H4 (cell line): ENCODE data around the gene COG4. TPM values are rescaled to one million over a fixed set of nuclear protein-coding genes. Genes with fewer than 3 reads are reported as not detected.
"Not testable (repeated sequence)": the region's sequence is repeated elsewhere in the genome, so short reads cannot be mapped to it uniquely, and the experiment has no call there.

ENCODE experiments used
- DNase-seq: peaks from one replicate; pipeline ENCODE4 v3.0.0-alpha.2; 2015; ENCODE audit warnings: low spot score
- total RNA-seq: library from RNA; depleted of rRNA; stranded (reverse); fragments of >200 nt; shearing (Covaris generic); gene quantifications from 2 replicates; pipeline ENCODE4 v1.2.3, GENCODE V29; 2014

Gene COG4
- total RNA-seq, 1 experiment from 2014 or later: 59.6 TPM

DNA sequence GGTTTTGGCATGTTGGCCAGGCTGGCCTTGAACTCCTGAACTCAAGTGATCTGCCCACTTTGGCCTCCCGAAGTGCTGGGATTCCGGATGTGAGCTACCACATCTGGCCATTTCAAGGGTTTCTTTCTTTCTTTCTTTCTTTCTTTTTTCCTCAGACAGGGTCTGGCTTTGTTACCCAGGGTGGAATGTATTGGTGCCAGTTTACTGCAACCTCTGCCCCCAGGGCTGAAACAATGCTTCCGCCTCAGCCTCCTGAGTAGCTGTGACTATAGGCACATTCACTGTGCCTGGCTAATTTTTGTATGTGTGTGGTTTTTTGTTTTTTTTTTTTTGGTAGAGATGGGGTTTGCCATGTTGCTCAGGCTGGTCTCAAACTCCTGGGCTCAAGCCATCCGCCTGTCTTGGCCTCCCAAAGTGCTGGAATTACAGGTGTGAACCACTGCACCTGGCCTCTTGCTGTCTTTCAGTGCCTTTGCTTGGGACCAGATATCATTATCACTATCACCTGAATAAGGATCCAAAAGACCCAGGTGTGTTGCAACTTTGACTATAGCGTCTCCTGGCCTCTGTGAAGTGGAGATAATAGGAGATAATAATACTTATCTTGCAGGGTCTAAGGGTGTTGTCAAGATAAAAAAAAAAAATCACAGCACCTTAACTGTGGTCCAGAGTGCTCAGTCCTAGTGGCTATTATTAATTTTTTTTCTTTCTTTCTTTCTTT is 65.7 kb downstream of the COG4 start:
- DNase-seq: no peak

DNA sequence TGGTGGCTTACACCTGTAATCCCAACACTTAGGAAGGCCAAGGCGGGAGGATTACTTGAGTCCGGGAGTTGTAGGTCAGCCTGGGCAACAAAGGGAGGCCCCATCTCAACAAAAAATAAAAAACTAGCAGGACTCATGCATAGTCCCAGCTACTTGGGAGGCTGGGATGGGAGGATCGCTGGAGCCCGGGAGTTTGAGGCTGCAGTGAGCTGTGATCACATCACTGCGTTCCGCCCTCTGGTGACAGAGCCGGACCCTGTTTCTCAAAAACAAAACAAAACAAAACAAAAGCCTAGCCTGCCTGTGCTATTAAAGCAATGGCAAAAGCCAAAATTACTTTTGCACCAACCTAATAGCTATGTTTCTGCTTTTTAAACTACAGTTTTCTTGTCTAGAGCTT is 67.4 kb downstream of the COG4 start:
- DNase-seq: no peak

GRCh38 chr16:70454222-70455034 is 68.9 kb downstream of the COG4 start, which contains the start of gene FCSK:
FCSK (plus strand) TSS chr16:70454595; CDS start chr16:70463191, 8,596 bp downstream.
- peak; percentile 38 for DNase-seq

GRCh38 chr16:70453892-70454221 is 69.5 kb downstream of the COG4 start:
- DNase-seq: peak; percentile 39

DNA sequence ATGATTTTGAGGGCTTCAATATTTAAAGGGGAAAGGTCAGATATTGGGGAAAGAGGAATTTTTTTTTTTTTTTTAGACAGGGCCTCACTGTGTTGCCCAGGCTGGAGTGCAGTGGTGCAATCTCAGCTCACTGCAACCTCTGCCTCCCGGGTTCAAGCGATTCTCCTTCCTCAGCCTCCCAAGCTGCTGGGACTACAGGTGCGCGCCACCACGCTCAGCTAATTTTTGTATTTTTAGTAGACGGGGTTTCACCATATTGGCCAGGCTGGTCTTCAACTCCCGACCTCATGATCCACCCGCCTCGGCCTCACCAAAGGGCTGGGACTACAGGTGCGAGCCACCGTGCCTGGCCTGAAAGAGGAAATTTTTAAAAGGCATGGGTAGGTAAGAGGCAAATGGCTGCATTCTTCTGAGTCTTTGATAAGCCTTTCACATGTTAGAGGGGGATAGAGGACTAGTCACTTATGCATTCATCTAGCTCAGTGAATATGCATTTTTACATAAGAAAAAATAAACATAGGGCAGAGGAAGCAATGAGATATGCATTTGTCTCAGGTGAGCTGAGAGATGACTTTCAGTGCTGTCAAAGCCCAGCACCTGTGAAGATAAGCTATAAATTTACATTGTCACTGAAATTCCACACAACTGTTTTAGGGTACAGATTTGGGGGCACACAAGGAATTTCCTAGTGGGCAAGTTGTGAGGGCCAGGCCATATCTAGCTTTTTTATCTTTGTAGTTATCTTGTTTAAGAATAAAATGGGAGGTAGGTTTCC is 70.0 kb downstream of the COG4 start:
- no peak for DNase-seq

- DNase-seq: not testable (repeated sequence)
Observed at GRCh38 chr16:70451004-70451340, 72.4 kb downstream of the COG4 start.

DNA sequence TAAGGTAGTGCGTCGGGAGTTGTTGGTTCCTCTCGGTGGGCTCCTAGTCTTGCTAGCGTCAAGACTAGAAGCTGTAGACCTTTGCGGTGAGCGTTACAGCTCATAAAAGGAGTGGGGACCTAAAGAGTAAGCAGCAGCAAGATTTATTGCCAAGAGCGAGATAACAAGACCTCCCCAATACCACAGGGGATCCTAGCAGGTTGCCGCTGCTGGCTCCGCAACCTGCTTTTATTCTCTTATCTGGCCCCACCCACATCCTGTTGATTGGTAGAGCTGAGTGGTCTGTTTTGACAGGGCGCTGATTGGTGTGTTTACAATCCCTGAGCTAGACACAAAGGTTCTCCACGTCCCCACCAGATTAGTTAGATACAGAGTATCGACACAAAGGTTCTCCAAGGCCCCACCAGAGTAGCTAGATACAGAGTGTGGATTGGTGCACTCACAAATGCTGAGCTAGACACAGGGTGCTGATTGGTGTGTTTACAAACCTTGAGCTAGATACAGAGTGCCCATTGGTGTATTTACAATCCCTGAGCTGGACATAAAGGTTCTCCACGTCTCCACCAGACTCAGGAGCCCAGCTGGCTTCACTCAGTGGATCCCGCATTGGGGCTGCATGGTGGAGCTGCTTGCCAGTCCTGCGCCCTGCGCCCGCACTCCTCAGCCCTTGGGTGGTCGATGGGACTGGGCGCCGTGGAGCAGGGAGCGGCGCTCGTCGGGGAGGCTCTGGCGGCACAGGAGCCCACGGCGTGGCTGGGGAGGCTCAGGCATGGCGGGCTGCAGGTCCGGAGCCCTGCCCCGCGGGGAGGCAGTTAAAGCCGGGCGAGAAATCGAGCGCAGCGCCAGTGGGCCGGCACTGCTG is 73.0 kb downstream of the COG4 start:
- DNase-seq: peak; percentile 1

- DNase-seq: no peak
Observed at GRCh38 chr16:70448075-70448474, 75.3 kb downstream of the COG4 start.

- DNase-seq: no peak
Observed at GRCh38 chr16:70444249-70445063, 78.9 kb downstream of the COG4 start.

GRCh38 chr16:70442344-70442743 is 81.0 kb downstream of the COG4 start:
- DNase-seq: no peak

GRCh38 chr16:70441406-70441990 is 81.9 kb downstream of the COG4 start:
- peak; percentile 1 for DNase-seq

- DNase-seq: peak; percentile 1
Observed at GRCh38 chr16:70440009-70440692, 83.2 kb downstream of the COG4 start.

GRCh38 chr16:70438969-70439862 is 84.1 kb downstream of the COG4 start, which contains the start of gene ST3GAL2:
ST3GAL2 (minus strand) TSS chr16:70439100; CDS start chr16:70398530, 40,570 bp downstream.
- DNase-seq: peak; percentile 92

DNA sequence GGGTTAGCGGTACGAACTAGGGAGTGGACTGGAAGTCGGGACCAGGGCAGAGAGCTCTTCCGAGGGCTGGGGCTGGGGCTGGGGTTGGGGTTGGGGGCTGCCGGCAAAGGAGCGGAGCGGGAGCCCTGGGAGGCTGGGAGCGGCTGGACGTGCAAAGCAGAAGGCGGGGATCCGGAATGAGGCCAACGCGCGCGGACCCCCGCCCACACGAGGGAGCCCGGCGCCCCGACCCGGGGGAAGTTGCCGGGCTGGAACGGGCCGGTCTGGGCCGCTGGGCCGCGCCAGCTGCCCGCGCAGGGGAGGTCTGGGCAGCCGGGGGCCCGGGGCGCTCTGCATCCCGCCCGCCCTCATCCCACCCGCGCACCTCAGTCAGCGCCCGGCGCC is 84.8 kb downstream of the COG4 start:
- peak; percentile 3 for DNase-seq

DNA sequence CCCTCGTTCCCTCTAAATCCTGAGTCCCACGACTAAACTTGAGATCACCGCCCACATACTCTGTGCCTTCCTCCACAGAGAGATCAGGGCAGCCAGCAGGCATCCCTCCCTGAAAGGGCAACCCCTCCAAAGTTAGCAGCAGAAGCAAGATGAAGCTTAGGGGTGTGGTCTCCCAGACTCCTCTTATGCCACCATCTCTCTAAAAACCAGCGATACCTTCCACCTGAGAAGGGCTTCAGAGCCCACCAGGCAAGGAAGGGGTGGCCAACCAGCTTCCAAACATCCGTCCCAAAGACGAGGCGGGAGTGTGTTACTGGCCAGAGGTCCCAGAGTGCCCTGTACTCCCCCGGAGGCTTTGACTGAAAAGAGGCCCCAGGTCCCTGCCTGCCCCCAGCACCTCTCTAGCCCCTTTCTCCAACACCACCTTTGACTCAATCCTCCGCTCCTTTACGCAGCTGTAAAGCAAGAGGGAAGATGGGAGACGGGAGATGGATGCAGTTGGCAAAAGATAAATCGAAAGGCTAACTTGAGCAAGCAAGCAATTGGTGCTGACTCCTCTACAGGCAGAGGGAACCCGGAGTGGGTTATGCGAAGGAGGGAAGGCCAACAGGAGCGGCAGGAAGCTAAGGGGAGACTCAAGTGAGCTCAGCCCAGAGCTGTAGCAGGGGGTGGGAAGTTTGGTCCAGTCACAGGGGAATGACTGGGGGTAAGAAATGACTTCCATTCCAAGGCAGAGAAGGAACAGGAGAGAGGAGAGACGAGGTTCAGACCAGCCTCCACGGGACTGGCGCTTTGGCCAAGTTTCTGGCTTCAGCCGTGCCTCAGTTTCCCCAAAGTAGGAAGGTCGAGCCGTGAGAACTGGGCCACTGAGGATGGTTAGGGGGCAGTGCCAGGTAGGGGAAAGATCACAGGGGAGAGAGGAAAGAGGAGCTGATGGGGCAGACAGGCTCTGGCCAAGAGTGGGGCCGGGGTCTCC is 85.5 kb downstream of the COG4 start:
- peak; percentile 4 for DNase-seq

DNA sequence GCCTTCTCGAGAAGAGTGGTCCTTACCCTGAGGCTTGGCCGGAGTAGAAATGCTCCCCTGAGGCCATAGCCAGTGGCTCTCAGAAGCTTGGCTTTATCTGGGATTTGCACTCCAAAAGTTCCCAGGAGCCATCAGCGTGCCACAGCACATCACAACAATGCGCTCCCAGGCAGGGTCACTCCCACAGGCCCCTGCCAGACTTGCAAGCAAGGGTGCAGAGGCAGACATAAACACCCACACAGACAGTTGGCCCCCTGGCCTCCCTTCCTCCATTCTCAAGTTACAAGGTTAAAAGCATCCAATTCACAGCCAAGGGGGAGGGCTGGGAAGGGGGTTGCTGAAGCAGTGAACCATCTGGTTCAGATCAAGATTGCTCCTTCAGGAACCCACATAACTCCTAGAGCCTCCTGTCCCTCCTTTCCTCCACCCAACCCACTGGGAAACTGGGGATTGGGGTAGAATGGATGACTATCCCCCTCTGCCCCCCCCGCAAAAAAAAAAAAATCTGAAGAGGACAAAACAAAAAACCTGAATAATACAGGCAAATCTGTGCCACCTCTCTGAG is 86.3 kb downstream of the COG4 start:
- peak; percentile 95 for DNase-seq
